Hepatocyte (in vitro differentiated cells): ENCODE measurements around the gene SIX2.

Experiments
- EZH2 ChIP-seq: fragments of 200-600 bp; sonication (generic); IDR thresholded peaks from 2 replicates; pipeline ENCODE4 v1.6.1; 2016; ENCODE audit warnings: antibody characterized with exemption, mild to moderate bottlenecking, borderline replicate concordance
- EZH2phosphoT487 ChIP-seq: fragments of 200-600 bp; sonication (generic); IDR thresholded peaks from one replicate; pipeline ENCODE4 v1.6.1; 2018; ENCODE audit warnings: antibody characterized with exemption, mild to moderate bottlenecking, low read depth, moderate library complexity; ENCODE audit not compliant: unreplicated experiment, severe bottlenecking
- TF ChIP-seq, protein P1 (sequence below): fragments of 200-600 bp; sonication (generic); IDR thresholded peaks from 2 replicates; pipeline ENCODE4 v1.5.1; 2016; ENCODE audit warnings: antibody characterized with exemption, mild to moderate bottlenecking; ENCODE audit not compliant: poor library complexity

DNA sequence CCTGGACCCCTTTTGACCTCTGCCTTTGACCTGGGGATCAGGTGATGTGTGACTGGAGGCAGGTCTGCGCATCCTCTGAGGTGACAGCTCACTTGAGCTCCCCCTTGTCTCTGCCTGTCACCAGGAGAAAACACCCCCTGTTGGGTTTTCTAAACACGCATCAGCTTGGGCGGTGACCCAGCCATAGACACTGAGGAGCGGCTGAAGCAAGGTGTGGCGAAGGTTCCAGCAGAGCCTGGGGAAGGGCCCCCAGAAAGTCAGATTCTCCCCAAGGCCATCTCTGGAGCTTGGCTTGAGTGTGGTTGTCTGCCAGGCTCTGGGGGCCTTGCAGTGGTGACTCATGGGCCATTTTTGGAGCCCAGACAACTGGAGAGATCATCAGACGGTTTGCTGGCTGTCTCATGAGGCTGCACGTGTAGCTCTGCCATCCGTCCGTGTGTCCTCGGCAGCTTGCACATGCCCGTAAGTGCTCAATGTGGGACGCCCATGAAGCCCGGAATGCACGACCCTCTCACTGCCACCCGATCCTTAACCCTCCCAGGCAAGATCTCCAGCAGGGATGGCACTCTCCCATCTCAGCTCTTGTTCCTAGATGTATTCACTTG, 38.3 kb downstream of the SIX2 start:
- TF ChIP-seq EZH2 (no peak), EZH2phosphoT487 (no peak)
- TF ChIP-seq, protein P1, sequence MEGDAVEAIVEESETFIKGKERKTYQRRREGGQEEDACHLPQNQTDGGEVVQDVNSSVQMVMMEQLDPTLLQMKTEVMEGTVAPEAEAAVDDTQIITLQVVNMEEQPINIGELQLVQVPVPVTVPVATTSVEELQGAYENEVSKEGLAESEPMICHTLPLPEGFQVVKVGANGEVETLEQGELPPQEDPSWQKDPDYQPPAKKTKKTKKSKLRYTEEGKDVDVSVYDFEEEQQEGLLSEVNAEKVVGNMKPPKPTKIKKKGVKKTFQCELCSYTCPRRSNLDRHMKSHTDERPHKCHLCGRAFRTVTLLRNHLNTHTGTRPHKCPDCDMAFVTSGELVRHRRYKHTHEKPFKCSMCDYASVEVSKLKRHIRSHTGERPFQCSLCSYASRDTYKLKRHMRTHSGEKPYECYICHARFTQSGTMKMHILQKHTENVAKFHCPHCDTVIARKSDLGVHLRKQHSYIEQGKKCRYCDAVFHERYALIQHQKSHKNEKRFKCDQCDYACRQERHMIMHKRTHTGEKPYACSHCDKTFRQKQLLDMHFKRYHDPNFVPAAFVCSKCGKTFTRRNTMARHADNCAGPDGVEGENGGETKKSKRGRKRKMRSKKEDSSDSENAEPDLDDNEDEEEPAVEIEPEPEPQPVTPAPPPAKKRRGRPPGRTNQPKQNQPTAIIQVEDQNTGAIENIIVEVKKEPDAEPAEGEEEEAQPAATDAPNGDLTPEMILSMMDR: no peak
